Kidney capillary endothelial cell (primary cell): ENCODE measurements around the gene TMEM53.
"Not testable (repeated sequence)": the region's sequence is repeated elsewhere in the genome, so short reads cannot be mapped to it uniquely, and the experiment has no call there.

Experiments
- DNase-seq: peaks from one replicate; pipeline ENCODE4 v3.0.0-alpha.2; 2018; ENCODE audit warnings: low spot score

Gene TMEM53

DNA sequence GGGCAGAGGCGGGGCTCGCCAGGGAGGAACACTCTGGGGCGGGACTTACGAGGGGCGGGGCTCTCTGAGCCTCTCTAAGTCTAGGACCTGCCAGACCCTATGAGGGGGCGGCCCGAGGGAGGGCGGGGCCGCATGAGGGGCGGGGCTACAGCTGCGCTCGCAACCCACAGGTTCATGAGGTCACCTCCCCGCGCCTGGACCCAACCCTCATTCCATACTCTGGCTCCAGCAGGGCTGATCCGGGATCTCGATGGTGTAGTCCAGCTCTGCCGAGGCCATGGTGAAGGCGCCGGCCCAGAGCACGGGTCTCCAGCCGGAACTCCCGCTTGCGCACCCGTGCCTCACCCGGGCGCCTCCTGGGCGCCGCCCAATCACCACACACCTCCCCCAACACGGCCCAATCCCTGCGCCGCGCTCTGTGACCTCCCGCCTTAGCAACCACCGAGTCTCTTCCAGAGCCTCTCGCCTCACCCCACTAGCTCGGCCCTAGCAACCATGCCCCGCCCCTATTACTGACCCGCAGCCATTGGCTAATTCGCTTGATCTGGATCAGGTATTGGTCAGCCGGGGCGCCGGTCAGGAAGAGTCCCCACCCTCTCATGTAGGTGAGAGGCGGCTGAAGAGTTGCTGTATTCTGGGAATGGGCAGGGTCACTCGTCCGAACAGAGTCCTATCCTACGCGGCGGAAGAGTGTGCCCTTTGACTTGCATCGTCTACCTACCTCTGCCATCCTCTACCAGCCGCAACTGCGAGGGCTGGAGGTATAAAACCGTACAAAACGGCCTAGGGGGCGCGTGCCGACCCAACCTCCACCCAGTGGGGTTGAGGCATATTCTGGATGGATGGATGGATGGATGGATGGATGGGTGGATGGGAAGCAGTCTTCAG lies at the start of gene TMEM53, which contains the start of gene ARMH1:
TSS of gene TMEM53 (minus strand) at position 369 of the 888 bp plus-strand sequence. CDS start at position 279, 90 bp downstream.
TSS of gene ARMH1 (plus strand) at position 602 of the 888 bp plus-strand sequence. CDS start 14,984 bp downstream, outside the sequence.
- peak; percentile 98 for DNase-seq

DNA sequence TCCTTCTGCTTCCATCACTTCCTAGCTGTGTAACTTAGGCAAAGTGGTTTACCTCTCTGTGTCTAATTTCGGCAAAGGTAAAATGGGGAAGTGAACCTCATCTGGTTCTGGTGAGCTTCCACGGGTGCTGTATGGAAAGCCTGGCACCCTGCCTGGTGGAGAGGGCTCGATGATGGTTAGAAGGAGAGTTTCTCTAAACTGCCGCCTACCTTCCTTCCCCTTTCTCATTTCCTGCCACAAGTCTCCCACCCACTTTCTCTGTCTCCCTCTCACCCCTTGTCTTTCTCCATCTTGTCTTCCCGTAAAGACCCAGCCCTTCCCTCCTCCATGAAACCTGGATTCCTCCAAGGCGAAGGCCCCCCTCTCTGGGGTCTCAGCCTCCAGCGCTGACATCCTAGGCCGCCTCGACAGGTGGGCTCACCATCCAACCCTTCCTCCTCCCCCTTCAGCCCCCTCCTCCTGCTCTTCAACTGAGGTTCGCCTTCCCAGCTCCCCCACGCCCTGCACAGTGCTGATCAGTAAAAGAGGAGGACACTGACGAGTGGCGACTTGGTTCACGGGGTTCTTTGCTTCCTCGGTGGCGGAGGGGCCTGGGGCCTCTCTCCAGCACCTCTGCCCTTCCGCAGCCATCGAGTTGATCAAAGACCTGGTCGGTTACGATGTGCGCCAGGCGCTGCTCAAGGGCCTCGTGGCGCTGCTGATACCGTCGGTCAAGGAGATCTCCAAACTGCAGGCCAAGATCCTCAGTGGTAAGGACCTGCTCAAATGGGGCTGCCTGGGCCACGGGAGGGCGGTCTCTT lies 49.4 kb upstream of the TMEM53 start:
- no peak for DNase-seq

DNA sequence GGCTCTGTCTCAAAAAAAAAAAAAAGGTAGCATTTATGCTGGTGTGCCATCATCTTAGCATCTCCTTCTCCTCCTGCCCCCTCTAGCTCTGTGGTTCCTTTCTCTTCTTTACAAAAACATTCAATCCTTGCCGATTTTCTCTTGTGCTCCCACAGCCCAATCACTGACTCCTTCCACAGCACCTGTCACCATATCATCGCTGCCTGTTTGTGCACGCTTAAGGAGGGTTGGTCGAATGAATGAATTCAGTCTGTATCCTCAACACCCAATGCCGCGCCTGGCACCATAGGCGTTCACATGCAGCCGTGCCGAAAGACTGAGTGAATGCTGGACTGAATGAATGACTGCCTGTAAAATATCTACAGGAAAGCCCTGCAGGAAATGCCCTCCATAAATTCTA lies 48.8 kb upstream of the TMEM53 start:
- DNase-seq, result no peak

DNA sequence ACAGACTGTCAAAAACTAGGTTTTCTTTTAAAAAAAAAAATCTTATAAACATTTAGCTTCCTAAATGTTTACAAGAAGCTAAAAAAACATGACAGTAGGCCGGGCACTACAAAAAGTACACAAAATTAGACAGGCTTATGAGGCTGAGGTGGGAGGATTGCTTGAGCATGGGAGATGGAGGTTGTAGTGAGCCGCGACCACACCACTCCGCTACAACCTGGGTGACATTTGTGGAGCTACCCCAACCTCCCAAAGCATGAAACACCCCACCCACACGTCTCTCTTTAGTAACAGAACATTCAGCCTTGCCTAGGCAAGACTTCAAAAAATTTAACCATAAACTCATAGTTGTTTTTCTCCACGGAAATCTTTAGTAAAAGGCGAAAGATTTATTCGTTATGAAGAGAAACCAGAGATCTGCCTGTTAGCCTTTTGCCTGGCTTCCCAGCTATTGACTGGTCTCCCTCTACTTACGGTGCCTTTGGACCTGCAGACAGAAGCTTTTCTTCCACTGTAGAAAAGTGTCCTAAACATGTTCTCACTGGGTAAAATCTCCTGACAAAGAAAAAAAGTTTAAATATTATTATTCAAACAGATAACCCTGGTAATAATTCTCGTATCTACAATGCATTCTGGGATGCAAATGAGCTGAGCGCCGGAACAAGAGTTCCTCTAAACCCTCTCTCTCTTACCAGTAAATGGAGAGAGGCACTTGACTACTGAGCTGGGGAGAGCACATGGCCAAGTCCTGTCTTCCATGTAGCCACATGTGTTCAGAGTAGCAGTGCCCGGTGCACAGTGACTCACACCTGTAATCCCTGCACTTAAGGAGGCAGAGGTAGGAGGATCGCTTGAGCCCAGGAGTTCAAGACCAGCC lies 47.4 kb upstream of the TMEM53 start:
- peak; percentile 30 for DNase-seq

DNA sequence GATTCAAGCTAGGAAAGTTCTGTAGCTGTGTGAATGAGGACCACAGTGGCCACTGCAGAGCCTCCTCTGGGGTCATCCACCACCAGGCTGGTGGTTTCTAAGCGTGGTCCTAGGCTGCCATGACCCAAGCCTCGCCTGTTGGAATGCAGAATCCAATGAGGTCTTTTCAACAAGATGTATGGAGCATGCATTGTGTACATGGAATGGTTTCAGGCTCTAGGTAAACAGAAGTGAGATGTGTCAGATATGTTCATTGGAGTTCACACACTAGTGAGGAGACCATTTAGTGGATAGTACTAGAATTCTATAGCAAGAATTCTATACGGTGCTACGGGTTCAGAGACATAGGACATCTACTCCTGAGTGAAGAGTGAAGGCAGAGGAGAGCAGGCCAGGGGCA lies 46.0 kb upstream of the TMEM53 start:
- no peak for DNase-seq

DNA sequence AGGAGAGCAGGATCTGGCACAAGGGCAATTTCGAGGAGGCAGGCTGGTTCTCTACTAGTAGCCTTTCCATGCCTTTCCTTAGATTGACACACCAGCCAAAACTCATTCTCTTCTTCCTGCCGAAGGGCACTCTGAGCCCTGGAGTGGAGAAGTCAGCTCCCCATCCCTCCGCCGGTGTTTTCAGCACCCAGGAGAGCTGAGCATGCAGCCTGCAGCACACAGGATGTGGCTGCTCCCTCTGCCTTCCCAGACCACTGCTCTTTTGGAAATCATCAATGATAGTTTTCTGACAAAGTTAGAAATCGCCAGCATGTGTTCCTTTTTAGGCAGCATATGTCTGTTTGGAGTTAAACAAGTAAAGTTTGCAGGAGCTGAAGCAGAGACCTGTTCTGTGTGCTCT lies 45.0 kb upstream of the TMEM53 start:
- DNase-seq, result no peak

DNA sequence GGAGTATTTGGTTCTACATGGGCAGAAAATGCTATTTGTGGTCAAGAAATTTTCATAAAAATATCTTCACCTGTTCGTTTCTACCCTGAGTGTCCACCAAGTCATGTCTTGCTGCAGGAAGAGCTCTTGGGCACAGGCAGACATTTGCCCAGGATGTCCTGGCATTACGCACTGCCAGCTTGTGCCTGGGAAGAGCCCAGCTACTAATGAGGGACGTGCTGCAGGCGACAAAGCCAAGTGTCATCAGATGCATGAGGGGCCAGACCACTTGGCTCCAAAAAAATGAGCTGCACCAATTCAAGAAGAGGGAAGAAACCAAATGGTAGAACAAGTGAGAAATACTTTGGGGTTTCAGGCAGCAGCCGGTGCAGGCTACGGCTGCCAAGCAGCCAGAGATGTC lies 43.8 kb upstream of the TMEM53 start:
- no peak for DNase-seq

DNA sequence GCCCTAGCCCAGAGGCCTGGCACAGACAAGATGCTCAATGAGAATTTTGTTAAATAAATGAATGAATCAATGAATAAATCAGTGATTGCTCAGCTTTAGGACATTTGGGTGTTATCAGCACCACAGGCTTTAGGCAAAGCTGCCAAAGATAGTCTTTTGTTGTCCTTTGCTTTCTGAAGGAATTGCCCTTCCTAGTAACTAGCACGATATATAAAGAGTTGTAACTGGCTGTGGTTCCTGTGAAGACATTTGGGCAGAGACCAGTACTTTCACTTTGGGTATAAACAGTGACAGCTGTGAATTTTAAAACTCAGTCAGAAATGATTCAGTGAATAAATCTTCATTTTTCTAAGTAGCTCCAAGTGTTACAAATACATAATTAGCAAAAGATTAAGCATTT lies 43.4 kb upstream of the TMEM53 start:
- no peak for DNase-seq

DNA sequence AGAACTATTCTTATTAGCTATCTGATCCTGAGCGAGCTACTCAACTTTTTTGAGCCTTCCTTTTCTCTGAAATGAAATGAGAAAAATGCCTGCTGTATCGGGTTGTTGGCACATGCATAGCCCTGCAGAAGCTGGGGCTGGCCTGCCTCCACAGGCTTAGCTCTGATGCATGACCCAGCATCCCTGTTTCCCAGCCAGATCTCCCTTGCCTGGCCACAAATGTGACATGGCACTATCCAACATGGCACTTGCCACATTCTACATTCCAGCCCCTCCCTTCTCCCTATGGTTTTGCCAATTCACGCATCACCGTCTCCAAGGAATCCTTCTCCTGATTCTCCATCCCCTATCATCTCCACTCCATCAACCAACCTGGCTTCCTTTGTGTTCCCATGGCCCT lies 42.9 kb upstream of the TMEM53 start:
- no peak for DNase-seq

DNA sequence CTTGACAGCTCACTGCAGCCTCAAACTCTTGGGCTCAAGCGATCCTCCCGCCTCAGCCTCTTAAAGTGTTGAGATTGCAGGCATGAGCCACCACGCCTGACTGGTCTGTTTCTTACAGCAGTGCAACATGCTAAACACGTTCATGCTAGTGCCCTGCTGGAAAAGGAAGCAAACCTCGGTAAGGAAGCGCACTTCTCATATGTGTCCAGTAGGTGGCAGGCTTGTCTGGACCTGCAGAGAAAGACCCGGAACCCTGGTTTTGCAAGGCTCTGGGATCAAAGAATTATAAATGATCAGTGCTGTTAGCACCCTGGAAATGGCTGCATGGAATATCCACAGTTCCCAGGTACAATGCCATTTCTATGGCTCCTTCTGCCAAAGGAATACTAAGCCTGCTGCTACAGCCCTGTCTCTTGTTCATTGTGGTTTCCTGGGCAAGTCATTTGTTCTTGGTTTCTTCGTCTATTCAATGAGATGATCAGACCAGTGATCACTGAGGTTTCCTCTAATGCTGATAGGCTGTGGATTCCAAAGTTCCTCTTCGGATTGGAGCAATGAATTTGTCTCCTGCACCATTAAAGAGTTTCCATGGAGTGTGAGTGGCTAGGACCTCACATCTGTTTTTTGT lies 40.8 kb upstream of the TMEM53 start:
- peak; percentile 50 for DNase-seq

DNA sequence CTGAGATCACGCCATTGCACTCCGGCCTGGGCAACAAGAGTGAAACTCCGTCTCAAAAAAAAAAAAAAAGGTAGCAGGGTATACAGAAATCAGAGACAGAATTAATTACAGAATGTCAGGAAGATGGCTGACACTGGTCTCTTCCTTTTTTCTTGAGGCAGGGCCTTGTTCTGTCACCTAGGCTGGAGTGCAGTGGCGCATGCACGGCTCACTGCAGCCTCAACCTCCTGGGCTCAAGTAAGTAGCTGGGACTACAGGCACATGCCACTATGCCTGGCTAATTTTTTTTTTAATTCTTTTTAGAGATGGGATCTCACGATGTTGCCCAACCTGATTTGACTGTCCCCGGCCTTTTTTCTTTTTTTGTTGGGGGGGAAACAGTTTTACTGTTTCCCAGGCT lies 40.3 kb upstream of the TMEM53 start:
- DNase-seq, result no peak

DNA sequence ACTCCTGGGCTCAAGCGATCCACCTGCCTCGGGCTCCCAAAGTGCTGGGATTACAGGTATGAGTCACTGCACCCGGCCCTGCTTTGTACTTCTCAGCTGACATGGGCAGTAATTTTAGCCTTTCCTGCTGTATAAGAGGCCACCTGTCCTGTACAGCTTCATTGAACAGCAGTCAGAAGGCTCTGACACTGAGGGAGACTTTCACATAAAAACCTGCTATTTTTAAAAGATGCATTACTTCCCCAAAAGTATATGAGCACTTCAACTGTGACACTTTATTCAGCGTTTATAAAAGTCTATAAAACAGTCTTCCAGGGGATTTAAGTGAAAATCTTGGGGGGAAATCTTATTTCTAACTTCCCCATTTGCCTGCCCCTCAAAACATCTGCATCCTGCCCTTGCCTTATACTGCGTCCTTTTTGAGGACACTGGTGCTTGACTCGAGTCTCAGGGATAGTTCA lies 39.1 kb upstream of the TMEM53 start:
- no peak for DNase-seq

DNA sequence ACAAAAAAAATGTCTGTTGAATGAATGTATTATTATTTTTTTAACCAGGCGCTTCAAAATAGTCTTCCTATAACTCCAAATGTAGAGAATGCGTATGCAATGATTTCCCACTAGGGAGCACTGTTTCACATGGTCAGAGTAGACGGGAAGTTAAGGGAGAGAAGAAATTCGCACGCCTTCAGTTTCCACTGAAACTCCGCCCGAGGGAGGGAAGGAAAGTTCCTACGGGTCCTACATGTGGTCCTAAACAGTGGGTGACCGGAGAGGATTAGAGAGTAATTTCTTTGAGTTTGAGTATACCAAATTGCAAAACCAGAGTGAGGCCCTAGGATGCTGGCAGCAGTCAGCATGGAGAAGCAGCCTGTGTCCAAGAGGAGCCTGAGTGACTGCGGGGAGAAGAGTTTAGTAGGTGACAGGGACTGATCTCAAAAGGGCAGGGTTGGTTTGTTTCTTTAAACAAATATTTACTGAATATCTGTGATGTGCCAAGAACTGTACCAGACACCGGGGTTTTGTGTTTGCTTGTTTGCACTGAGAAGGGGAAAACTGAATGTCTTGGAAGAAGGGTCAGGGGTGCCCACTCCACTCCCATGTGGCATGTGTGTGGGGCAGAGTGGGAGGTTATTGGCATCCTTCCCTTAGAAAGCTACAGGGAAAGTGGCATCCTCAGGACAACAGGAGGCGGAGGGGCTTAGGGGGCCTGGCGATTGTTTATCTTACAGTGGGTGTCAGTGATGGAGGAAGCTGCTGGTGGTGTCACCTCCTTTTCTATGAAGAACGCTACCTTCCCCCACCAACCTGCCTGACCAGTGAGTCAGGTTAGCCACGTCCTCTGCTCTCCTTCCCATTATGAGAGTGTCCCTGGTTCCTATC lies 33.9 kb upstream of the TMEM53 start:
- peak; percentile 55 for DNase-seq

DNA sequence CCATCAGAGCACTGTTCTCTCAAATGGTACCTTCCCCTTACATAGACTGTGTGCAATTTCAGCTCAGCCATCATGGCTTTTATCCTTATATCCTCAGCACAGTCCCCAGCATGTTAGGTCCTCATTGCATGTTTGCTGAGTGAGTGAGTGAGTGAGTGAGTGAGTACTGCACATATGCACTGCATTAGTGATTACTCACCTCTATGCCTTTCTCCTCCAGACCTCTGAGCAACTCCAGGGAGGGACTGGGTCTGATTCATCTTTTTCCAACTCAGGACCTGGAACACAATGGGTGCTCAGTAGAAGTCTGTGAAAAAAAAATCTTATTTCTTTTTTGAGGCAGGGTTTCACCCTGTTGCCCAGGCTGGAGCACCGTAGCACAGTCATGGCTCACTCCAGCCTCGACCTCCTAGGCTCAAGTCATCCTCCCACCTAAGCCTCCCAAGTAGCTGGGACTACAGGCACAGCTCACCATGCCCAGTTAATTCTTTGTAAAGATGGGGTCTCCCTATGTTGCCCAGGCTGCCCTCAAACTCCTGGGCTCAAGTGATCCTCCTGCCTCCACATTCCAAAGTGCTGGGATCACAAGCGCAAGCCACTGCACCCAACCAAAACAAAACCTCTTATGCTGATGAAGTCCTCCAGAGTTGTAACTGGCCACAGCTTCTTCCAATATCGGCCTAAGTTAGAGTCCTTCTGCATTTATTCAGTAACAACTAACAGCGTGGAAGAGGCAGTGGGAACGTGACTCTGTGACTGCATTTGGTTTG lies 33.0 kb upstream of the TMEM53 start:
- peak; percentile 81 for DNase-seq

DNA sequence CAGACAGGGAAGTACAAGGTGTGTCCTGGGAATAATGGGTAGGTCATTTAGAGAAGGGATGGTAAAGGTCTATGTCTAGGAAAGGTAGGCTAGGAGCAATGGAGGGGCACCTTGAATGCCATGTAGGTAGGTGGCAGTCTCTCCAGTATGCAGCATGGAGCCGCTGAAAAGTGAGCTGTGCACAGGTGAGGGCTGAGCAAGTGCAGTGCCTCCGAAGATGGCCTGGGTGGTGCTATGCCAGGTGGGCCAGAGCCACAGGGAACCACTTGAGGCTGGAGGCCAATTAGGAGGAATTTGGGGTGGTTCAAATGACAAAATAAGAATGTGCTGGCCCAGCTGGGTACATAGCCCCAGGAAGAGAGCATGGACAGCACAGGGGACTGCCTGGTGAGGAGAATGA lies 31.7 kb upstream of the TMEM53 start:
- DNase-seq, result no peak

DNA sequence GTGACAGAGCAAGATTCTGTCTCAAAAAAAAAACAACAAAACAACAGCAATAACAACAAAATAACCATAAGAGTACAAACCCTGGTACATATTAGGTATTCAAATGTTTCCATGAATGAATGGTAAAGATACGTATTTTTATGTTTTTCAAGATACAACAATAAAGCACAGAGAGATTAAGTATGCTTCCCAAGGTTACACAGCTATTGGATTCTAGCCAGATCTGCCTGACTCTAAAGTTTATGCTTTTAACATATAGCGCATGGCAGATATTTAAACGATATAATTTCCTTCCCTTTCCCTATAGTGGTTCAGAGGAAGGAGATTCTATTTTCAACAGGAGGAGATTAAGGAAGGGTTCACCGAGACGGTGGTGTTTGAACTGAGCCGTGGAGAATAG lies 31.2 kb upstream of the TMEM53 start:
- no peak for DNase-seq

DNA sequence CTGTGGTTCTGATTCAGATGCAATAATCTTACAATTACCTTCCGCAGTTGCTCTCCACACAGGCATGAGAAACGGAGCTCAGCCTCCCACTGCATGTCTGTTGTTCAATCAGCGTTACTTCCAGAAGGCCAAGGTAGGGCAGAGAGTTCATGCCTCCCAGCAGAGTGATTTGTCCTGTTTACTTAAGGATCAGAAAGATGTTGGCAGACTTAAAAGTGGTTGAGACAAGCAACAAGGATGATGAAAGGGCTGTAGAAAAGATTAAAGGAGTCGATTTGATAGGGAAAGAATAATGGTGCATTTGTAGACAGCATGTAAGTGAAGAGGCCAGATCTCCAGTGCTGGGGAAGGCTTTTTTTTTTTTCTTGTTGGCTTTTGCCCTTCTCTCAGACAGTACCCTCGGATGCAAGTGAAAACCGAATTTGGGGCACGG lies 26.9 kb upstream of the TMEM53 start:
- DNase-seq, result no peak

DNA sequence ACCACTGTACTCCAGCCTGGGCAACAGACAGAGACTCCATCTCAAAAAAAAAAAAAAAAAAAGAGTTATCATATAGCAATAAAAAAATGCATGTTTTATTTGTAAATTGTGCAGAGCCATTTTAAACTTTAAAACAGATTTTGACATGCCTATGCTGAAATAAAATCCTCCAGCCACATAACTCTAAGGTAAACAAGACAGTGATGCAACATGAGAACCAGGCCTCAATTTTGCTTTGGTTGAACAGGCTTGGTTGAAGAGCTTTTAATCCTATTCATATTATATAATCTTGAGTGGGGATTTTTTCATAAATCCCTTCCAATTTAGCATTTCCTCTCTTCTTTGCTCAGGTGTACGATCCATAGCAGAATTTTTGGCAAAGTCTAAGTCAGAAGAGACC lies 26.3 kb upstream of the TMEM53 start:
- DNase-seq, result no peak

DNA sequence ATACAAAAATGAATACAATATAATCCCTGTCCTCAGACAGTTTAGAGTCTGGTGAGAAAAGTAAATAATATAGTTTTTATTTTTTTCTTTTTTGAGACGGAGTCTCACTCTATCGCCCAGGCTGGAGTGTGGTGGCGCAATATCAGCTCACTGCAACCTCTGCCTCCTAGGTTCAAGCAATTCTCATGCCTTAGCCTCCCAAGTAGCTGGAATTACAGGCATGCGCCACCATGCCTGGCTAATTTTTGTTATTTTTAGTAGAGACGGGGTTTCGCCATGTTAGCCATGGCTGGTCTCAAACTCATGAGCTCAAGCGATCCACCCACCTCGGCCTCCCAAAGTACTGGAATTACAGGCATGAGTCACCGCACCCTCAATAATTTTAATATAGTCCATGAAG lies 25.1 kb upstream of the TMEM53 start:
- not testable (repeated sequence) for DNase-seq

DNA sequence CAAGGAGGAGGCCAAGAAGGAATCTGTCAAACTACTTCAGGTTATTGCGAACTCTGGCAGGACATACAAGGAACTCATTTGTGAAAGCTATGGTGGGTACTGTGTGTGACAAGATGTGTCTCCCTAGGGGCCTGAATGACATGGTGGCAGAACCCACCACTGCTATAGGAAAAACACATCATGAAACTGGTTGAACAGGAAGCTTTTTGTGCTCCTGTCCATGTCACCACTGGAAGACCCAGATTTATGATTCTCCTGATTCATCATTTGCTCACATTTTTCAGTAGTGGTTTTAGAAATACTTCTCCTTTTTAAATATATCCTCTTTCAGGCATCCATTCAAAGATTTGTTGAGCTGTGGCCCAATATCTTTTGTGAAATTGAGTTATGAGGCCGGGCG lies 23.9 kb upstream of the TMEM53 start:
- DNase-seq, result no peak
